Measurements from ENCODE around the gene PRMT6.
"Not testable (repeated sequence)": the region's sequence is repeated elsewhere in the genome, so short reads cannot be mapped to it uniquely, and the experiment has no call there.

PRMT6 gene

DNA sequence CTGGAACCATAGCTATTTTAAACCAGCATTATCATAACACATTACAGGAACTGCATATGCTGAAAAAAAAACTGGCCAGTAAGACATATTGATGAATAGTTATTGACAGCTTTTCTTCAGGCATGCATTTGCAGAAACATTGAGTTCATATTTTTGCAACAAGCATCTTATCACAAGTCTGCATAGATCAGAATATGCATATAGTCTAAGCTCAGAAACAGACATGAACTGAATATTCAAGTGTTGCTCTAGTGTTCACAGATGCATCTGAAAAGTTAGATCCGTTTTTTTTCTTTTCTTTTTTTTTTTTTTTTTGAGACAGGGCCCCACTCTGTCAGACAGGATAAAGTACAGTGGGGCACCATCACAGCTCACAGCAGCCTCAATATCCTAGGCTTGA, 22.8 kb downstream of the PRMT6 start:
- H3K27me3 ChIP-seq (ENCODE audit: insufficient read depth, low read depth) = no peaks in the 10 kb centered on the region
- no peaks in the 10 kb centered on the region for H4K20me1 ChIP-seq (ENCODE audit: insufficient read depth)
- H2AFZ ChIP-seq (ENCODE audit: low read depth) = no peak overlapping the region
- no peak overlapping the region for H3K4me3 ChIP-seq (IDR thresholded peaks at IDR 0.05; ENCODE audit: insufficient read depth, low read depth, low read length)
- no peak overlapping the region for H3K4me2 ChIP-seq
- TF ChIP-seq, protein P1, sequence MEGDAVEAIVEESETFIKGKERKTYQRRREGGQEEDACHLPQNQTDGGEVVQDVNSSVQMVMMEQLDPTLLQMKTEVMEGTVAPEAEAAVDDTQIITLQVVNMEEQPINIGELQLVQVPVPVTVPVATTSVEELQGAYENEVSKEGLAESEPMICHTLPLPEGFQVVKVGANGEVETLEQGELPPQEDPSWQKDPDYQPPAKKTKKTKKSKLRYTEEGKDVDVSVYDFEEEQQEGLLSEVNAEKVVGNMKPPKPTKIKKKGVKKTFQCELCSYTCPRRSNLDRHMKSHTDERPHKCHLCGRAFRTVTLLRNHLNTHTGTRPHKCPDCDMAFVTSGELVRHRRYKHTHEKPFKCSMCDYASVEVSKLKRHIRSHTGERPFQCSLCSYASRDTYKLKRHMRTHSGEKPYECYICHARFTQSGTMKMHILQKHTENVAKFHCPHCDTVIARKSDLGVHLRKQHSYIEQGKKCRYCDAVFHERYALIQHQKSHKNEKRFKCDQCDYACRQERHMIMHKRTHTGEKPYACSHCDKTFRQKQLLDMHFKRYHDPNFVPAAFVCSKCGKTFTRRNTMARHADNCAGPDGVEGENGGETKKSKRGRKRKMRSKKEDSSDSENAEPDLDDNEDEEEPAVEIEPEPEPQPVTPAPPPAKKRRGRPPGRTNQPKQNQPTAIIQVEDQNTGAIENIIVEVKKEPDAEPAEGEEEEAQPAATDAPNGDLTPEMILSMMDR (conservative IDR thresholded peaks at IDR 0.05; ENCODE audit: low read depth, low read length) = no peak
- no peaks in the 10 kb centered on the region for H3K4me1 ChIP-seq (ENCODE audit: low read depth, poor library complexity, severe bottlenecking)
- H3K36me3 ChIP-seq (ENCODE audit: insufficient read depth) = no peaks in the 10 kb centered on the region
- no peaks in the 10 kb centered on the region for H3K79me2 ChIP-seq (ENCODE audit: insufficient read depth, low read depth)
- H3K27ac ChIP-seq = no peak overlapping the region
- no peak overlapping the region for H3K9ac ChIP-seq

DNA sequence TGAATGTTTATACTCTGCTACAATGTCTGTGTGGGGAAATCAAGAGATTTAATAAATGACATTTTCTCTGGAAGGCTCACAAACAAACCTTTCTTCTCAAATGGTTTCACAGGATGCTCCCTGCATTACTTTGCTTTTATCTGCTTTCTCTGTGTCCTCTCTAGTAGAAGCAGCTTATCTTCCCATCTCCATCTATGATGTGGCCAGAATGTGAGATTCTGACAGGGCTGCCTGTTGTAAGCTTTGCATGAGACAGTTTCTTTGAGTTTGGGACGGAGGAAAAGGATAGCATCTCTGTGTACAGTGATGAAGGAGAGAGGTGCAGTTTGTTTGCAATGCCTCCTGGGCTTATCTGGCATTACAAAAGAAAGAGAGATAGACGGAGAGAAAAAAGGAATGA, 24.6 kb downstream of the PRMT6 start:
- TF ChIP-seq, protein P1 (conservative IDR thresholded peaks at IDR 0.05; ENCODE audit: low read depth, low read length) = no peak
- H3K9ac ChIP-seq = no peak overlapping the region
- no peak overlapping the region for H2AFZ ChIP-seq (ENCODE audit: low read depth)
- no peaks in the 10 kb centered on the region for H3K4me1 ChIP-seq (ENCODE audit: low read depth, poor library complexity, severe bottlenecking)
- H4K20me1 ChIP-seq (ENCODE audit: insufficient read depth) = no peaks in the 10 kb centered on the region
- no peaks in the 10 kb centered on the region for H3K79me2 ChIP-seq (ENCODE audit: insufficient read depth, low read depth)
- H3K36me3 ChIP-seq (ENCODE audit: insufficient read depth) = no peaks in the 10 kb centered on the region
- no peak overlapping the region for H3K4me2 ChIP-seq
- H3K4me3 ChIP-seq (IDR thresholded peaks at IDR 0.05; ENCODE audit: insufficient read depth, low read depth, low read length) = no peak overlapping the region
- H3K27ac ChIP-seq = no peak overlapping the region
- no peaks in the 10 kb centered on the region for H3K27me3 ChIP-seq (ENCODE audit: insufficient read depth, low read depth)

DNA sequence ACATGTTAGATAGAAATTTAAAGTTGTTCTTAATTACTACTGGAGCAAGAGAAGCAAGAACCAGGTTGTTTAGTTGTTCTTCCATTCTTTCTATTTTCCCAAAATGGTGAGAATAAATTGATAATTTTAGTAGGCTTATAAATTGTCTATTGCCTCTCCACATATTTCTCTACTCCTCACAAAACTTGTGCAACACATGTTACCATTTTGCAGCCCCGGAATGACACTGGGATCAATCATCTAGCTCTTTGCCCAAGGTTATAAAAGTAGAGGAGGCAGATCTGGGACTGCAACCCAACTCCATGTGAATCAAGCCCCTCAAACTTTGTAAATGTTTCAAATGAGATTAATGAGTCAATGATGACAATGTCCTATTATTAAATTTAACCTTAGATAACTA, 34.9 kb downstream of the PRMT6 start:
- Histone ChIP-seq H3K79me2 (ENCODE audit: insufficient read depth, low read depth) (no peaks in the 10 kb centered on the region), H3K4me1 (ENCODE audit: low read depth, poor library complexity, severe bottlenecking) (no peaks in the 10 kb centered on the region), H3K4me2 (no peak overlapping the region), H3K27me3 (ENCODE audit: insufficient read depth, low read depth) (no peaks in the 10 kb centered on the region), H3K36me3 (ENCODE audit: insufficient read depth) (no peaks in the 10 kb centered on the region), H3K4me3 (IDR thresholded peaks at IDR 0.05; ENCODE audit: insufficient read depth, low read depth, low read length) (no peak overlapping the region), H4K20me1 (ENCODE audit: insufficient read depth) (no peaks in the 10 kb centered on the region), H3K27ac (no peak overlapping the region), H3K9ac (no peak overlapping the region), H2AFZ (ENCODE audit: low read depth) (no peak overlapping the region)
- TF ChIP-seq, protein P1 (conservative IDR thresholded peaks at IDR 0.05; ENCODE audit: low read depth, low read length) = no peak

GRCh38 chr1:107093395-107093794, 36.9 kb downstream of the PRMT6 start:
- H3K9ac ChIP-seq; H3K36me3 ChIP-seq (ENCODE audit: insufficient read depth); H3K4me2 ChIP-seq; H2AFZ ChIP-seq (ENCODE audit: low read depth); H3K27ac ChIP-seq; H3K79me2 ChIP-seq (ENCODE audit: insufficient read depth, low read depth); H4K20me1 ChIP-seq (ENCODE audit: insufficient read depth); H3K4me3 ChIP-seq (IDR thresholded peaks at IDR 0.05; ENCODE audit: insufficient read depth, low read depth, low read length); H3K27me3 ChIP-seq (ENCODE audit: insufficient read depth, low read depth); H3K4me1 ChIP-seq (ENCODE audit: low read depth, poor library complexity, severe bottlenecking): not testable (repeated sequence)

DNA sequence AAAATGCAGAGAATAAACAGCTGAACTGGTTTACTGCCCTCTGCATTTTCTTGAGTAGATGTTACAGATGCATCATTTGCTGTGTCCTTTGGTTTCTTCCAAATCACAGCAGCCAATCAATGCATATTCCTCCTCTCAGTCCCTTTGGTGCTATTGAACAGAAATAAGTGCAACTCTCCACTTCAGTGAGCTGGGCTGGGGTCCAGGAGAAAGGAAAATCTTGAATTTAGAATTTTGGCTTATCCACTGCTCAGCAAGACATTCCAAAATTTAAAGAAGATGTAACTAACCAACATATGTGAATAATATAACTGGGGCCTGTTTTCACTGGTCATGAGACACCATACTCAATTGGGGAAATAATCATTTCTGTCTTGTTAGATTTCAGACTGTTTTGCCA, 39.2 kb downstream of the PRMT6 start:
- Histone ChIP-seq H4K20me1 (ENCODE audit: insufficient read depth) (no peaks in the 10 kb centered on the region), H3K27ac (no peak overlapping the region), H3K9ac (no peak overlapping the region), H3K36me3 (ENCODE audit: insufficient read depth) (no peaks in the 10 kb centered on the region), H3K27me3 (ENCODE audit: insufficient read depth, low read depth) (no peaks in the 10 kb centered on the region), H3K4me1 (ENCODE audit: low read depth, poor library complexity, severe bottlenecking) (no peaks in the 10 kb centered on the region), H3K4me3 (IDR thresholded peaks at IDR 0.05; ENCODE audit: insufficient read depth, low read depth, low read length) (no peak overlapping the region), H2AFZ (ENCODE audit: low read depth) (no peak overlapping the region), H3K79me2 (ENCODE audit: insufficient read depth, low read depth) (no peaks in the 10 kb centered on the region), H3K4me2 (no peak overlapping the region)
- TF ChIP-seq, protein P1 (conservative IDR thresholded peaks at IDR 0.05; ENCODE audit: low read depth, low read length) = no peak

Measured in KMS-11 (cell line).